Measurements from ENCODE around the gene SEC11A. TPM values are rescaled to one million over a fixed set of nuclear protein-coding genes. Genes with fewer than 3 reads are reported as not detected.
A peak's percentile ranks its signal among the peaks of the same experiment; 100 is the strongest.

Gene SEC11A
- total and polyA plus RNA-seq, 4 donors: 99.3 to 327 (median 154) TPM

DNA sequence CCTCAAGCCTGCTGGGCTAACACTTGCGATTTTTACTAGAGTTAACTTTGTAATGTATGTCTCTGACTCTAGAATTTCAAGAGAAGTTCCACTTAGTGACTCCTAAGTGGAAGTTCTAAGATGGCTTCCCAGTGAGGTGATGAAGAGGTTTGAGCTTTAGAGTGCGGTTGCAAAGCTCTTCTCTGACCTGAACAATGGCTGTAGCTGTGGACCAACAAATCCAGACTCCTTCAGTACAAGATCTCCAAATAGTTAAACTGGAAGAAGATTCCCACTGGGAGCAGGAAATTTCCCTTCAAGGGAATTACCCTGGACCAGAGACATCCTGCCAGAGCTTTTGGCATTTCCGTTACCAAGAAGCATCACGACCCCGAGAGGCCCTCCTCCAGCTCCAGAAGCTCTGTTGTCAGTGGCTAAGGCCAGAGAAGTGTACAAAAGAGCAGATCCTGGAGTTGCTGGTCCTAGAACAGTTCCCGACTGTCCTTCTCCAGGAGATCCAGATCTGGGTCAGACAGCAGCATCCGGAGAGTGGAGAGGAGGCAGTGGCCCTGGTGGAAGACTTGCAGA lies 84.2 kb downstream of the SEC11A start:
- intact Hi-C loops (cut with DNase I): no loop called here
- DNase-seq: peak; percentile 36 to 37
- peaks cover 0 to 6% of the 10 kb centered on the region in 2 donors for H3K4me1 ChIP-seq (ENCODE audit: control insufficient read depth in 1 of 2, insufficient read depth in 2 of 2, low read length in 2 of 2)
- peak overlapping the region; percentile 55 to 79 for H3K4me3 ChIP-seq (ENCODE audit: low read length in 2 of 2)
- no peak for ATAC-seq (ENCODE audit: low FRiP score)
- H3K27ac ChIP-seq (ENCODE audit: low read depth in 1 of 2, low read length in 2 of 2): peak overlapping the region; percentile 34 to 94
- no peaks in the 10 kb centered on the region for H3K9me3 ChIP-seq (ENCODE audit: control insufficient read depth, low read length)
- H3K27me3 ChIP-seq (ENCODE audit: control insufficient read depth in 1 of 2, insufficient read depth in 2 of 2, low read length in 1 of 2): no peaks in the 10 kb centered on the region
- WGBS, 2 donors: 33 to 44% methylated on average over 7 of the region's 7 CpGs
- no peaks in the 10 kb centered on the region for H3K36me3 ChIP-seq (ENCODE audit: control insufficient read depth in 1 of 2, insufficient read depth in 2 of 2, low read length in 1 of 2)

- no peak for ATAC-seq (ENCODE audit: low FRiP score)
Observed at GRCh38 chr15:84629033-84629432, 86.9 kb downstream of the SEC11A start.

DNA sequence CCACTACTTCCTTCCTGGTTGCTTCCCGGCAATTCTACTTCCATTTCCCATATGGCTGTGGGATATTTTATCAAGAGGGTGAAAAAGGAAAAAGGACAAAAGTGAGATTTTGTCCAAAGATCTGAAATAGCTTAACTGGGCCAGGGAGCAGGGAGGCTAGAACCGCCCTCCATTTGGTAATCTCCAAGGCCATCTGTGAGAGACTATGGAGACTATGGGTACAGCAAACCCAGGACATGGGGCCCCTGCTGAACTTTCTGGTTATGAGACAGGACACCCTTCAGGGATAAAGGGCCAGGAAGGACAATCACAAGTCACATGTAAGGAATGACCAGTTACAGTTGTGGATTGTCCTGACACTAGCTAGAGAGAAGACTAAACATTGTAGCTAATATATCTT lies 90.8 kb downstream of the SEC11A start:
- no peaks in the 10 kb centered on the region for H3K4me1 ChIP-seq (ENCODE audit: control insufficient read depth in 1 of 2, insufficient read depth in 2 of 2, low read length in 2 of 2)
- ATAC-seq (ENCODE audit: low FRiP score) (no peak), DNase-seq (no peak)
- intact Hi-C loops (cut with DNase I): no loop called here
- H3K4me3 ChIP-seq (ENCODE audit: low read length in 2 of 2): no peak overlapping the region
- peaks cover 0 to 4% of the 10 kb centered on the region in 2 donors for H3K36me3 ChIP-seq (ENCODE audit: control insufficient read depth in 1 of 2, insufficient read depth in 2 of 2, low read length in 1 of 2)
- H3K27me3 ChIP-seq (ENCODE audit: control insufficient read depth in 1 of 2, insufficient read depth in 2 of 2, low read length in 1 of 2): no peaks in the 10 kb centered on the region
- H3K9me3 ChIP-seq (ENCODE audit: control insufficient read depth, low read length): peaks cover 8% of the 10 kb centered on the region
- WGBS, 2 donors: 93 to 98% methylated on average over 2 of the region's 2 CpGs
- H3K27ac ChIP-seq (ENCODE audit: low read depth in 1 of 2, low read length in 2 of 2): no peak overlapping the region

More at GRCh38 chr15:84629033-84629432, 86.9 kb downstream of the SEC11A start:
- intact Hi-C loops (cut with DNase I): no loop called here
- Histone ChIP-seq H3K4me3 (ENCODE audit: low read length in 2 of 2) (no peak overlapping the region), H3K36me3 (ENCODE audit: control insufficient read depth in 1 of 2, insufficient read depth in 2 of 2, low read length in 1 of 2) (no peaks in the 10 kb centered on the region), H3K9me3 (ENCODE audit: control insufficient read depth, low read length) (no peaks in the 10 kb centered on the region), H3K27ac (ENCODE audit: low read depth in 1 of 2, low read length in 2 of 2) (no peak overlapping the region), H3K27me3 (ENCODE audit: control insufficient read depth in 1 of 2, insufficient read depth in 2 of 2, low read length in 1 of 2) (no peaks in the 10 kb centered on the region), H3K4me1 (ENCODE audit: control insufficient read depth in 1 of 2, insufficient read depth in 2 of 2, low read length in 2 of 2) (no peaks in the 10 kb centered on the region)
- 92% methylated on average over 9 of the region's 9 CpGs for WGBS, 2 donors
- no peak for DNase-seq

DNA sequence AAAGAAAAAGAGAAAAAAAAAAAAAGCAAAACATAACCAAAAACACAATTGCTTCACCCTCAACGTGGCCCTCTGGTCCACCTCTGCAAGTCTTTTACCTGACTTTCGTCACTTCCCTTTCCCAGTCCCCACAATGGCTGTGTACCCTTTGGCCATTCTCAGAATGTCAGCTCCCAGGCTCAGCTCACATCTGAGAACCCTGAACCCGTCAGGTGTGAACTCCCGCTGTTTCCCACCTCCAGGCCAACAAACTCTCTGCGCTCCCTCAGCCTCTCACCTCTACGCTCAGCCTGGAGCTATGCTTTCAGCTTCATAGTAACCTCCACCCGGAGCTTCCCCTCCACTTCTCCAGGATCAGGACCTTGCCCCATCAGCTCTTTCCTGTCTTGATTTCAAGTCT lies 91.6 kb downstream of the SEC11A start:
- no peaks in the 10 kb centered on the region for H3K4me1 ChIP-seq (ENCODE audit: control insufficient read depth in 1 of 2, insufficient read depth in 2 of 2, low read length in 2 of 2)
- no peak for ATAC-seq (ENCODE audit: low FRiP score)
- H3K36me3 ChIP-seq (ENCODE audit: control insufficient read depth in 1 of 2, insufficient read depth in 2 of 2, low read length in 1 of 2): peaks cover 0 to 4% of the 10 kb centered on the region in 2 donors
- intact Hi-C loops (cut with DNase I): no loop called here
- H3K27ac ChIP-seq (ENCODE audit: low read depth in 1 of 2, low read length in 2 of 2): no peak overlapping the region
- no peaks in the 10 kb centered on the region for H3K27me3 ChIP-seq (ENCODE audit: control insufficient read depth in 1 of 2, insufficient read depth in 2 of 2, low read length in 1 of 2)
- peak in 1 of 2 donors; percentile 7 for DNase-seq
- WGBS, 2 donors: 90 to 92% methylated on average over 6 to 7 of the region's 7 CpGs
- H3K9me3 ChIP-seq (ENCODE audit: control insufficient read depth, low read length): peaks cover 8% of the 10 kb centered on the region
- H3K4me3 ChIP-seq (ENCODE audit: low read length in 2 of 2): no peak overlapping the region

DNA sequence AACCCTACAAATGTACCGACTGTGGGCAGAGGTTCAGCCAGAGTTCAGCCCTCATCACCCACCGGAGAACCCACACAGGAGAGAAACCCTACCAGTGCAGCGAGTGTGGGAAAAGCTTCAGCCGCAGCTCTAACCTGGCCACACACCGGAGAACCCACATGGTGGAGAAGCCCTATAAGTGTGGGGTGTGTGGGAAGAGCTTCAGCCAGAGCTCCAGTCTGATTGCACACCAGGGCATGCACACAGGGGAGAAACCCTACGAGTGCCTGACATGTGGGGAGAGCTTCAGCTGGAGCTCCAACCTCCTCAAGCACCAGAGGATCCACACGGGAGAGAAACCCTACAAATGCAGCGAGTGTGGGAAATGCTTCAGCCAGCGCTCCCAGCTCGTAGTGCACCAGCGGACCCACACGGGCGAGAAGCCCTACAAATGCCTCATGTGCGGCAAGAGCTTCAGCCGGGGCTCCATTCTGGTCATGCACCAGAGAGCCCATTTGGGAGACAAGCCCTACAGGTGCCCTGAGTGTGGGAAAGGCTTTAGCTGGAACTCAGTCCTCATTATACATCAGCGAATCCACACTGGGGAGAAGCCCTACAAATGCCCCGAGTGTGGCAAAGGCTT lies 94.5 kb downstream of the SEC11A start:
- H3K9me3 ChIP-seq (ENCODE audit: control insufficient read depth, low read length): peaks cover 8% of the 10 kb centered on the region
- DNase-seq: peak in 1 of 2 donors; percentile 20
- WGBS, 2 donors: 97 to 98% methylated on average over 17 of the region's 17 CpGs
- no peak for ATAC-seq (ENCODE audit: low FRiP score)
- H3K27ac ChIP-seq (ENCODE audit: low read depth in 1 of 2, low read length in 2 of 2): no peak overlapping the region
- no peaks in the 10 kb centered on the region for H3K27me3 ChIP-seq (ENCODE audit: control insufficient read depth in 1 of 2, insufficient read depth in 2 of 2, low read length in 1 of 2)
- intact Hi-C loops (cut with DNase I): no loop called here
- no peak overlapping the region for H3K4me3 ChIP-seq (ENCODE audit: low read length in 2 of 2)
- no peaks in the 10 kb centered on the region for H3K4me1 ChIP-seq (ENCODE audit: control insufficient read depth in 1 of 2, insufficient read depth in 2 of 2, low read length in 2 of 2)
- peaks cover 0 to 4% of the 10 kb centered on the region in 2 donors for H3K36me3 ChIP-seq (ENCODE audit: control insufficient read depth in 1 of 2, insufficient read depth in 2 of 2, low read length in 1 of 2)

DNA sequence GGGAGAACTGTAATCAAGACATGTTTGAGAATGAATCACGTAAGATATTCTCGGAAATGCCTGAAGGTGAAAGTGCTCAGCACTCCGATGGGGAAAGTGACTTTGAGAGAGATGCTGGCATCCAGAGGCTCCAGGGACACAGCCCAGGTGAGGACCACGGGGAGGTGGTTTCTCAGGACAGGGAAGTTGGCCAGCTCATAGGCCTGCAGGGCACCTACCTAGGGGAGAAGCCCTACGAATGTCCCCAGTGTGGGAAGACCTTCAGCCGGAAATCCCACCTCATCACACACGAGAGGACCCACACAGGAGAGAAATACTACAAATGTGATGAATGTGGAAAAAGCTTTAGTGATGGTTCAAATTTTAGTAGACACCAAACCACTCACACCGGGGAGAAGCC lies 95.3 kb downstream of the SEC11A start:
- ATAC-seq (ENCODE audit: low FRiP score) (no peak), DNase-seq (peak in 1 of 2 donors; percentile 18)
- Histone ChIP-seq H3K36me3 (ENCODE audit: control insufficient read depth in 1 of 2, insufficient read depth in 2 of 2, low read length in 1 of 2) (peaks cover 0 to 4% of the 10 kb centered on the region in 2 donors), H3K27ac (ENCODE audit: low read depth in 1 of 2, low read length in 2 of 2) (no peak overlapping the region), H3K4me3 (ENCODE audit: low read length in 2 of 2) (no peak overlapping the region), H3K27me3 (ENCODE audit: control insufficient read depth in 1 of 2, insufficient read depth in 2 of 2, low read length in 1 of 2) (no peaks in the 10 kb centered on the region), H3K9me3 (ENCODE audit: control insufficient read depth, low read length) (peaks cover 8% of the 10 kb centered on the region), H3K4me1 (ENCODE audit: control insufficient read depth in 1 of 2, insufficient read depth in 2 of 2, low read length in 2 of 2) (no peaks in the 10 kb centered on the region)
- WGBS, 2 donors: 97 to 99% methylated on average over 8 of the region's 8 CpGs
- intact Hi-C loops (cut with DNase I): no loop called here

Other genes with a start within 250 kb of the SEC11A start
- gene ZSCAN2, start 115.1 kb downstream of the SEC11A start, total RNA-seq: 1 to 10 TPM; 4.1 to 6.7 TPM
- gene ZSCAN2, start 115.1 kb downstream of the SEC11A start, polyA plus RNA-seq: 1 to 10 TPM; 1.3 to 7.1 TPM
- gene WDR73, start 61.9 kb downstream of the SEC11A start, total RNA-seq: 10 to 100 TPM; 19.5 to 27.3 TPM
- gene WDR73, start 61.9 kb downstream of the SEC11A start, polyA plus RNA-seq: 10 to 100 TPM in 1 of 2 donors, 1 to 10 TPM in 1; 4.9 to 47.0 TPM
- gene NMB, start 57.9 kb downstream of the SEC11A start, total RNA-seq: 10 to 100 TPM in 1 of 2 donors, 1 to 10 TPM in 1; 5.2 to 12.5 TPM
- gene NMB, start 57.9 kb downstream of the SEC11A start, polyA plus RNA-seq: 1 to 10 TPM; 3.8 to 4.3 TPM
- 10 to 100 TPM; 27.8 to 35.8 TPM for gene ZNF592, start 32.5 kb upstream of the SEC11A start, total RNA-seq
- 10 to 100 TPM in 1 of 2 donors, 1 to 10 TPM in 1; 6.8 to 10.6 TPM for gene ZNF592, start 32.5 kb upstream of the SEC11A start, polyA plus RNA-seq
- 10 to 100 TPM; 77.0 to 86.8 TPM for gene ALPK3, start 101.2 kb upstream of the SEC11A start, total RNA-seq
- gene ALPK3, start 101.2 kb upstream of the SEC11A start, polyA plus RNA-seq: 10 to 100 TPM in 1 of 2 donors, 1 to 10 TPM in 1; 6.8 to 11.1 TPM
- gene SLC28A1, start 168.5 kb upstream of the SEC11A start, total RNA-seq: 1 to 10 TPM; 2.0 to 4.1 TPM
- 1 to 10 TPM in 1 of 2 donors, under 1 TPM in 1; 0.97 to 2.8 TPM for gene SLC28A1, start 168.5 kb upstream of the SEC11A start, polyA plus RNA-seq